ENCODE results near the gene PELI3. TPM values are rescaled to one million over a fixed set of nuclear protein-coding genes. Genes with fewer than 3 reads are reported as not detected.
A peak's percentile ranks its signal among the peaks of the same experiment; 100 is the strongest.

PELI3 gene
- total and polyA plus RNA-seq, 2 donors = 1.5 to 2.4 TPM

DNA sequence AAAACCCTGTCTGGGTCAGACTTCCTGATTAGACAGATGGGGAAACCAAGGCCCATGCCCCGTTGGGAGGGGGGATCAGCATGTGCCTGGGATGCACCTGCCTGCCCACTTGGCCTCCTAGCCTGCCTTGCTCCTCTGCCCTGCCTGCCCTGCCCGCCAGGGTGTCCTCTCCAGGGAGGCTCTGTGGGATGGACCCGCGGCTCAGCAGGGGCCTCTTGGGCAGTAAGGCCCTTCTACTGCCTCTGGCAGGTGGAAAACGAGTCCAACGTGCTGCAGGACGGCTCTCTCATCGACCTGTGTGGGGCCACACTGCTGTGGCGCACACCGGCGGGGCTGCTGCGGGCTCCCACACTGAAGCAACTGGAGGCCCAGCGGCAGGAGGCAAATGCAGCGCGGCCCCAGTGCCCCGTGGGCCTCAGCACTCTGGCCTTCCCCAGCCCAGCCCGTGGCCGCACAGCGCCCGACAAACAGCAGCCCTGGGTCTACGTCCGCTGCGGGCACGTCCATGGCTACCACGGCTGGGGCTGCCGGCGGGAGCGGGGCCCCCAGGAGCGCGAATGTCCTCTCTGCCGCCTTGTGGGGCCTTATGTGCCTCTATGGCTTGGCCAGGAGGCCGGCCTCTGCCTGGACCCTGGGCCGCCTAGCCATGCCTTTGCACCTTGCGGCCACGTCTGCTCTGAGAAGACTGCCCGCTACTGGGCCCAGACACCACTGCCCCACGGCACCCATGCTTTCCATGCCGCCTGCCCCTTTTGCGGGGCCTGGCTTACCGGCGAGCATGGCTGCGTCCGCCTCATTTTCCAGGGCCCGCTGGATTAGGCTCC, 8.9 kb downstream of the PELI3 start:
- no peaks in the 10 kb centered on the region for H3K27me3 ChIP-seq (ENCODE audit: control insufficient read depth in 2 of 2, insufficient read depth in 1 of 2, low read length in 1 of 2)
- H3K9me3 ChIP-seq (ENCODE audit: control insufficient read depth in 2 of 2, insufficient read depth in 1 of 2, low read length in 1 of 2) = no peaks in the 10 kb centered on the region
- H3K36me3 ChIP-seq (ENCODE audit: control insufficient read depth in 2 of 2, insufficient read depth in 2 of 2, low read length in 1 of 2) = peaks cover 0 to 2% of the 10 kb centered on the region in 2 donors
- no peak overlapping the region for H3K4me3 ChIP-seq (ENCODE audit: low read length in 2 of 2)
- H3K4me1 ChIP-seq (ENCODE audit: control insufficient read depth in 2 of 2, insufficient read depth in 2 of 2, low read length in 2 of 2) = peaks cover 7 to 13% of the 10 kb centered on the region in 2 donors
- WGBS = 98% methylated on average over 44 of the region's 44 CpGs
- no peak overlapping the region for H3K27ac ChIP-seq (ENCODE audit: low read depth in 1 of 2, low read length in 1 of 2)
- no peak for DNase-seq (ENCODE audit: low read depth in 6 of 9, low spot score in 9 of 9)

DNA sequence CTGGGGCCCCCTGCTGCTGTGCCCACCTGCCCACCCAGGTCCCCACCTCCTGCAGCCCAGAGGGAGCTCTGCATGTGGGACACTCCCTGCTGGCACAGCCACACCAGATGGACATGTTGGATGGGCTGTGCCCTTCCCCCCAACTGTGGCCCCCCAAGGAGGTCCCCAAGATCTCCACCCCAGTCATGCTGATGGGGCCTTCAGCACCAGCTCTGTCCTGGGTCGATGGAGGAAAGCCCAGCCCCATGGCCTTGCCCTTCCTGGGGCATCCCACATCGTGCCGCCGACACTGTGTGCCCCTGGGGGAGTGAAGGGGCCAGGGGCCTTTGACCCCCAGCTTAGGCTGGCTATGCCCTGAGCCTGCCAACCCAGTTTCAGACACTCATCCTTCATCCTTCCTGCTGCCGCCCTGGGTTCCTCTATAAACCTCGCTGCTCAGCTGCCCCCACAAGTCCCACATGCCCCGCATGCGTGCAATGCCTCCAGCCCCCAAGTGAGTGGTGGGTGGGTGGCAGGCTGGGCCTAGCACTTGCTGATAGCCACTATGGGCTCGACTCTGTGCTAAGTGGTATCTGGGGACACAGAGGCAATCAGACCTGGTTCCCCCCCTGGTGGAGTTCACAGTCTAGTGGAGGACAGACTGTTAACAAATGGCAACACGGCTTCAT, 9.6 kb downstream of the PELI3 start:
- Histone ChIP-seq H3K27me3 (ENCODE audit: control insufficient read depth in 2 of 2, insufficient read depth in 1 of 2, low read length in 1 of 2) (no peaks in the 10 kb centered on the region), H3K27ac (ENCODE audit: low read depth in 1 of 2, low read length in 1 of 2) (no peak overlapping the region), H3K4me3 (ENCODE audit: low read length in 2 of 2) (no peak overlapping the region), H3K9me3 (ENCODE audit: control insufficient read depth in 2 of 2, insufficient read depth in 1 of 2, low read length in 1 of 2) (no peaks in the 10 kb centered on the region), H3K4me1 (ENCODE audit: control insufficient read depth in 2 of 2, insufficient read depth in 2 of 2, low read length in 2 of 2) (peaks cover 10 to 19% of the 10 kb centered on the region in 2 donors), H3K36me3 (ENCODE audit: control insufficient read depth in 2 of 2, insufficient read depth in 2 of 2, low read length in 1 of 2) (peaks cover 0 to 2% of the 10 kb centered on the region in 2 donors)
- WGBS = 95% methylated on average over 10 of the region's 10 CpGs
- DNase-seq (ENCODE audit: low read depth in 6 of 9, low spot score in 9 of 9) = no peak

DNA sequence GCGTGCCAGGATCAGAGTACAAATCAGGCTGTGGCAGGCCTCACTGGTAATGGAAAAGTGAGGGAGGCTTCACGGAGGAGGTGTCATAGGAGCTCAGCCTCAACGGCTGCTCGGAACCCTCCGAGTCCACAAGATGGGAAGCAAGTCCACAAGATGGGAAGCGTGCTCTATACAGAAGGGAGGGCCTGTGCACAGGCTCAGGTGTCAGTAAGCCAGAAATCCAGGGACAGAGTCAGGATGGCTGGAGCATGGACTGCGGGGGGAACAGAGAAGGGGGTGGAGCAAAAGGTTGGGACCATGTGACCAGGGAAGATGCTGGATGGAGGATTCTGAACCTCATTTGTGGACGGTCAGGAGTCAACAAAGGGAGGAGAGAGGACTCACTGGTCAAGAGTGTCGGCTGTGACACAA, 10.1 kb downstream of the PELI3 start:
- Histone ChIP-seq H3K36me3 (ENCODE audit: control insufficient read depth in 2 of 2, insufficient read depth in 2 of 2, low read length in 1 of 2) (peaks cover 0 to 2% of the 10 kb centered on the region in 2 donors), H3K9me3 (ENCODE audit: control insufficient read depth in 2 of 2, insufficient read depth in 1 of 2, low read length in 1 of 2) (no peaks in the 10 kb centered on the region), H3K4me1 (ENCODE audit: control insufficient read depth in 2 of 2, insufficient read depth in 2 of 2, low read length in 2 of 2) (peaks cover 10 to 19% of the 10 kb centered on the region in 2 donors), H3K27me3 (ENCODE audit: control insufficient read depth in 2 of 2, insufficient read depth in 1 of 2, low read length in 1 of 2) (no peaks in the 10 kb centered on the region), H3K27ac (ENCODE audit: low read depth in 1 of 2, low read length in 1 of 2) (no peak overlapping the region), H3K4me3 (ENCODE audit: low read length in 2 of 2) (no peak overlapping the region)
- DNase-seq (ENCODE audit: low read depth in 6 of 9, low spot score in 9 of 9) = no peak
- 93% methylated on average over 9 of the region's 9 CpGs for WGBS

DNA sequence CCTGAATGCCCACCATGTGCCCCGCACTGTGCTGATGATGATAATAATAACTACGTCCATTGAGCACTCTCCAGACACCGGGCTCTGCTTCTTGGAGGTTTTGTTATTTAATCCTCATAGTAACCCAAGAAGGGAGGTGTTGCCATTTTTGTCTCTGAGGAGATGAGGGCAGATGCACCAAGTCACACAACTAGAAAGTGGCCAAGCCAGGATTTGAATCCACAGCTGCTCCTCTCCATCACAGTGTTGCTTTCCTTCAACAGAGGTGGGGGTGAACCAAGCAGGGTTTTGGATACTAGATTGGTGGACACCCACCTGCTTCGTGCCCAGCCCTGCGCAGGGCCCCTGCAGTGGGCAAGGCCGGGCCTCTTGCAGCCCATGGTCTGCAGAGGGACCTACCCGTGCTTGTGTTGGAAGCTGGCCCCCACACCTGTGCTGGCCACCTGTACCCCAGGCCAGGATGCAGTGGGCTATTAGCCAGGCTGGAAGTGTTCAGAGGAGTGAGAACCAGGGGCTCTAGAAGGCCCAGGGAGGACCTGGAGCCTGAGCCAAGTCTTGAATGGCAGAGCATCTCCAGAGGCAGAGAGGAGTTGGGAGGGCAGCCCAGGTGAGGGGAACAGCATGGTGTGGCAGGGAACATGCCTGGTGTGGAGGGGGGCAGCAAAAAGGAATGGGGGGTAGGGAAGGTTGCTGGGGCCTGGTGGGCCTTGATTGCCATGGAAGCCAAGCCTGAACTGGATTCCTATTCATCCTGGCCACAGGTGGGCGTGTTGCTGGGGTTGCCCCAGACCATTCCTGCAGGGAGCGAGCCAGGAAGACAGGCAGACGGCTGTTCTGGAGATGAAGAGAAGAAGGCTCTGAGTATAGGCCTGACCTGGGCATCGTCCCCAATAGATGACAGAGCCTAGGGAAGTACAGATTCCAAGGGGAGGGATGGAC, 10.8 kb downstream of the PELI3 start:
- Histone ChIP-seq H3K4me1 (ENCODE audit: control insufficient read depth in 2 of 2, insufficient read depth in 2 of 2, low read length in 2 of 2) (peaks cover 10 to 19% of the 10 kb centered on the region in 2 donors), H3K27ac (ENCODE audit: low read depth in 1 of 2, low read length in 1 of 2) (no peak overlapping the region), H3K36me3 (ENCODE audit: control insufficient read depth in 2 of 2, insufficient read depth in 2 of 2, low read length in 1 of 2) (peaks cover 0 to 5% of the 10 kb centered on the region in 2 donors), H3K27me3 (ENCODE audit: control insufficient read depth in 2 of 2, insufficient read depth in 1 of 2, low read length in 1 of 2) (no peaks in the 10 kb centered on the region), H3K9me3 (ENCODE audit: control insufficient read depth in 2 of 2, insufficient read depth in 1 of 2, low read length in 1 of 2) (no peaks in the 10 kb centered on the region), H3K4me3 (ENCODE audit: low read length in 2 of 2) (no peak overlapping the region)
- 96% methylated on average over 11 of the region's 11 CpGs for WGBS
- no peak for DNase-seq (ENCODE audit: low read depth in 6 of 9, low spot score in 9 of 9)

- Histone ChIP-seq H3K27me3 (ENCODE audit: control insufficient read depth in 2 of 2, insufficient read depth in 1 of 2, low read length in 1 of 2) (no peaks in the 10 kb centered on the region), H3K27ac (ENCODE audit: low read depth in 1 of 2, low read length in 1 of 2) (no peak overlapping the region), H3K36me3 (ENCODE audit: control insufficient read depth in 2 of 2, insufficient read depth in 2 of 2, low read length in 1 of 2) (peaks cover 0 to 14% of the 10 kb centered on the region in 2 donors), H3K4me1 (ENCODE audit: control insufficient read depth in 2 of 2, insufficient read depth in 2 of 2, low read length in 2 of 2) (peaks cover 10 to 19% of the 10 kb centered on the region in 2 donors), H3K4me3 (ENCODE audit: low read length in 2 of 2) (peak overlapping the region; percentile 60 to 86), H3K9me3 (ENCODE audit: control insufficient read depth in 2 of 2, insufficient read depth in 1 of 2, low read length in 1 of 2) (no peaks in the 10 kb centered on the region)
- WGBS = 63% methylated on average over 8 of the region's 8 CpGs
- peak in 5 of 9 donors; percentile 38 to 63 (median 40) for DNase-seq (ENCODE audit: low read depth in 6 of 9, low spot score in 9 of 9)
Measured at GRCh38 chr11:66478729-66479393, 12.2 kb downstream of the PELI3 start.

GRCh38 chr11:66479394-66480116, 12.8 kb downstream of the PELI3 start:
- H3K27ac ChIP-seq (ENCODE audit: low read depth in 1 of 2, low read length in 1 of 2) = peak overlapping the region; percentile 77 to 81

GRCh38 chr11:66480117-66480938, 13.6 kb downstream of the PELI3 start, which contains the start of gene DPP3:
Gene DPP3, plus strand, starts transcription at chr11:66480434. Its CDS starts 1,767 bp downstream, at chr11:66482201.
- WGBS = under 1% methylated on average over 62 of the region's 62 CpGs
- peak within 1 kb of the TSS; percentile 60 to 86 for H3K4me3 ChIP-seq (ENCODE audit: low read length in 2 of 2)
- H3K9me3 ChIP-seq (ENCODE audit: control insufficient read depth in 2 of 2, insufficient read depth in 1 of 2, low read length in 1 of 2) = no peaks in the 10 kb centered on the region
- peaks cover 10 to 19% of the 10 kb centered on the region in 2 donors for H3K4me1 ChIP-seq (ENCODE audit: control insufficient read depth in 2 of 2, insufficient read depth in 2 of 2, low read length in 2 of 2)
- H3K27me3 ChIP-seq (ENCODE audit: control insufficient read depth in 2 of 2, insufficient read depth in 1 of 2, low read length in 1 of 2) = no peaks in the 10 kb centered on the region
- peak within 1 kb of the TSS; percentile 77 to 81 for H3K27ac ChIP-seq (ENCODE audit: low read depth in 1 of 2, low read length in 1 of 2)
- DNase-seq (ENCODE audit: low read depth in 6 of 9, low spot score in 9 of 9) = peak; percentile 84 to 97 (median 92)
- peaks cover 0 to 17% of the 10 kb centered on the region in 2 donors for H3K36me3 ChIP-seq (ENCODE audit: control insufficient read depth in 2 of 2, insufficient read depth in 2 of 2, low read length in 1 of 2)

More at GRCh38 chr11:66479394-66480116, 12.8 kb downstream of the PELI3 start:
- DNase-seq (ENCODE audit: low read depth in 6 of 9, low spot score in 9 of 9) = peak in 1 of 9 donors; percentile 10
- H3K4me3 ChIP-seq (ENCODE audit: low read length in 2 of 2) = peak overlapping the region; percentile 60 to 86
- no peaks in the 10 kb centered on the region for H3K27me3 ChIP-seq (ENCODE audit: control insufficient read depth in 2 of 2, insufficient read depth in 1 of 2, low read length in 1 of 2)
- no peaks in the 10 kb centered on the region for H3K9me3 ChIP-seq (ENCODE audit: control insufficient read depth in 2 of 2, insufficient read depth in 1 of 2, low read length in 1 of 2)
- 5% methylated on average over 34 of the region's 34 CpGs for WGBS
- H3K36me3 ChIP-seq (ENCODE audit: control insufficient read depth in 2 of 2, insufficient read depth in 2 of 2, low read length in 1 of 2) = peaks cover 0 to 14% of the 10 kb centered on the region in 2 donors
- H3K4me1 ChIP-seq (ENCODE audit: control insufficient read depth in 2 of 2, insufficient read depth in 2 of 2, low read length in 2 of 2) = peaks cover 10 to 19% of the 10 kb centered on the region in 2 donors
